HG03103 (cell line): ENCODE results near the gene ZNF677.
"Not testable (repeated sequence)": the region's sequence is repeated elsewhere in the genome, so short reads cannot be mapped to it uniquely, and the experiment has no call there.

Source experiments
- ATAC-seq: cut with Tn5 transposase; IDR thresholded peaks from one replicate; pipeline ENCODE4 v1.9.1; 2021; ENCODE audit warnings: low read depth; ENCODE audit not compliant: unreplicated experiment

The ZNF677 gene

DNA sequence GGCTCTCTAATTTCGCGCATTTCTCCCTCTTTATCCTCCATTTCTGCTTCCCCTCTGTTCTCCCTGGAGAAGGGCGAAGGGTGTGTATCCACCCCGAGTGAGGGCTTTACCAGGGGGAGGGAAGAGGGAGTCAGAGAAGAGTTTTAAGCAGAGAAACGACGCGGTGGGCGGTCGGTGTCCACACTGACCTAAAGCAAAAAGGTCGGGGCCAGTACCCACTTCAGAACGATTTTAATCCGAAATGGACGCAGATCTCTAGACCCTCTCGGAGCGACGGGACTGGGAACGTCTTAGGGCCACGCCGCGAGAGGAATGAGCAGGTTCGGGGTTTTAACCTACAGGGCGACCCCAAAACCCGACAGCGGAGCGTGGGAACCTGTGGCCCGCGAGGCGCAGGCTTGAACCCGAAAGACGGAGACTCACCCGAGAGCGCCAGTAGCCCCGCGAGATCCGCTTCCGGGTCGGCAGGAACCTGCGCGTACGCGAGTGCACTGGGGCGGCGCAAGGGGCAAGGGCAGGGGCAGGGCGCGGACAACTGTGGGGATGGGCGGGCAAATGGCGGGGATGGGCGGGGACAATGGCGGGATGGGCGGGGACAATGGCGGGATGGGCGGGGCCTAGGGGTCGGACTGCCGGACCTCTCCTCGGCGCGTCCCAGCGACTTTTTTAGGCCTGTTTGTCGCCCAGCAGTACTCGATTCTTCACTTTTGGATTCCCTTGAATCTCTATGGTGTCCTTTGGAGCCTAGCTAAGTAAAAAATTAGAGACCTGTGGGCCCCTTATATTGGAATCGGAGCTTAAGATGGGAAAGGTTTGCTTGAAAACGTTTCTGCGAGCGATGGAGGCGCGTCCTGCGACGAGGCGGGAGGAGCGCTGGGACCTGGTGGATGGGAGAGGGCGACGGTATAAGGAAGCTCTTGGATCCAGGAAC, at the start of gene ZNF677:
ZNF677 (minus strand) TSS at position 463 of the 931 bp plus-strand sequence. CDS start 3,323 bp downstream, outside the sequence.
- no peak for ATAC-seq

DNA sequence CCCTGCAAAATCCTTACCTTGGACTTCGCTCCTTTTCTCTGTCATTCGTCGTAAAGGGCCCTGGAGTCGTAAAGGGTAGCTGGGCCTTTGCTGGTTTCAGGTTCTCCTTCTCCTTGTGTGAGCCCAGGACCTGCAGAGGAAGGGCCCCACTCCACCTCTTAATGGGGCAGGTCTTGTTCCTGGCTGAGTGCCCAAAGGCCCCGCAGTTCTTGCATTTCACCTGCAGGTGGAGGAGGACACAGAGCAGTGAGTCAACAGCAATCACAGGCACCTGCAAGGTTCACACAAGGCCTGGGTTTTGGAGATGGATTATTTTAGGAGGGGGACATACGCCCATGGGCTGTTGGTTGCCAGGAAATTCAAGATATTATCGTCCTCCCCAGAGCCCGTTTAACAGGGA, 46.7 kb upstream of the ZNF677 start:
- not testable (repeated sequence) for ATAC-seq

- no peak for ATAC-seq
These were observed 40.2 kb upstream of the ZNF677 start for GRCh38 chr19:53294786-53295441.

DNA sequence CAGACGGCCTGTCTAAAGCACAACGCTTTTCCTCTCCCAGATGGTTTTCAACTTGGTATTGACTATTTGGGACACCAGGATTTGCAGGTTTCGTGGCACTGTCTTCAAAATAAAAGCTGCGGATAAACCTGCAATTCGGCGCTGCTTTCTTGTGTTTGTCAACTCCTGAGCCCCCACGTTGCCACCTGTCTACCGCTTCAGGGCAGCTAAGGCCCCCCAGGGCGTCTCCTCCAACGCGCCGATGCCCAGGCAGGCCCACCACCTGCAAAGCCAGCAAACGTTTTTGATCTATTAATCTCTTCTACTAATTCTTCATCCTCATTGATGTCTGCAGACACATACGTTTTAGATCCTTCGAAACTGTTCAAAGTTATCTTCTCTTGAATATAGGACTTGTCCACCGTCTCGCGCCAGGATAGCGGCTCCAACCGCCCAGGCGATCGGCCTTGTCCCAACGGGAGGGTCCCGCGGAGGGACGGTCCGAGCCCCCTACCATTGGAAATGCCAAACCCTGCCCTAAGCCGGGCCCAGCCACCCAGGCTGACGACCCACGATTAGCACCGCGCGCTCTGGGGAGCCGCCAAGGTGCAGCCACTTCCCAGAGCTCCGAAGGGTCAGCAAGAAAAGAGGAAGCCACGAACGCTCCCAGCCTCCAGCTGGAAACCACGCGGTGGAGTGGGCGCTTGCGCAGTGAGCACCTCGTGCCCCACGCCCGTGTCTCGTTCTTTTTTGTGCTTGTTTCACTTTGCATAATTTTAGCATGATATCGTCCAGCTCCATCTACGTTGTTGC, 36.3 kb upstream of the ZNF677 start:
- ATAC-seq, result no peak

GRCh38 chr19:53285087-53285486, 30.4 kb upstream of the ZNF677 start:
- ATAC-seq, result no peak

- ATAC-seq, result not testable (repeated sequence)
These were observed 27.3 kb upstream of the ZNF677 start for GRCh38 chr19:53281947-53282346.

DNA sequence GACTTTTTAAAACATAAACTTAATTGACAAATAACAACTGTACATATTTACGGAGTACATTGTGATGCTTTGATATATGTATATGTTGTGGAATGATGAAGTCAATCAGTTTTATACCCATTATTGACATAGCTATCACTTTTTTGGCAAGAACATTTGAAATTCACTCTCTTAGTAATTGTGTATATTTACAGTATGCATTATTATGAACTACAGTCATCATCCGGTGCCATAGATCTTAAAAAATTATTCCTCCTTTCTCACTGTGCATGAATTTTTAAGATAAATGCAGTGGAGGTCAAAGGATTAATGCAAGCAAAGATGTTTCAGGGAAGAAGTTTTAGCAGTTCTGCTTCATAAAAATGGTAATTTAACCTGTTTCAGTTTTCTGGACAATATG, 20.8 kb upstream of the ZNF677 start:
- no peak for ATAC-seq

DNA sequence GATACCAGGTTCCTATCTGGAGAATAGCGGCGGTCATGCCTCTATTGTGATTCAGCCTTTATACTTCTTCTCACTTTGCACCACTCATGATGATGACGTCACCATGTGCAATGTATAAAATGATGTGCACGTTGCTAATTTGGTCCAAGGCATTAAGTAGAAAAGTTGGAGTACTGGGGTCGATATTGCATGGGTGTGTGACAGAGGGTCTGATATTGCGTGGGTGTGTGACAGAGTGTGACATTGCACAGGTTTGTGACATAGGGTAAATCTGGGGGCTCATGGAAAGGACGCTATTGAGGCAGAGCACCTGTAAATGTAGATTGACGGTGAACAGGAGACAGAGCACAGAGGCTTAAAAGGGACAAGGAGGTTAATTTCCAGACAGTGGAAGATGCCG, 17.4 kb upstream of the ZNF677 start:
- no peak for ATAC-seq

DNA sequence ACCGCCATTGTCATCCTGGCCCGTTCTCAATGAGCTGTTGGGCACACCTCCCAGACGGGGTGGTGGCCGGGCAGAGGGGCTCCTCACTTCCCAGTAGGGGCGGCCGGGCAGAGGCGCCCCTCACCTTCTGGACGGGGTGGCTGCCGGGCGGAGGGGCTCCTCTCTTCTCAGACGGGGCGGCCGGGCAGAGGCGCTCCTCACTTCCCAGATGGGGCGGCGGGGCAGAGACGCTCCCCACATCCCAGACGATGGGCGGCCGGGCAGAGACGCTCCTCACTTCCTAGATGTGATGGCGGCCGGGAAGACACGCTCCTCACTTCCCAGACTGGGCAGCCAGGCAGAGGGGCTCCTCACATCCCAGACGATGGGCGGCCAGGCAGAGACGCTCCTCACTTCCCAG, 15.2 kb upstream of the ZNF677 start:
- ATAC-seq, result not testable (repeated sequence)

DNA sequence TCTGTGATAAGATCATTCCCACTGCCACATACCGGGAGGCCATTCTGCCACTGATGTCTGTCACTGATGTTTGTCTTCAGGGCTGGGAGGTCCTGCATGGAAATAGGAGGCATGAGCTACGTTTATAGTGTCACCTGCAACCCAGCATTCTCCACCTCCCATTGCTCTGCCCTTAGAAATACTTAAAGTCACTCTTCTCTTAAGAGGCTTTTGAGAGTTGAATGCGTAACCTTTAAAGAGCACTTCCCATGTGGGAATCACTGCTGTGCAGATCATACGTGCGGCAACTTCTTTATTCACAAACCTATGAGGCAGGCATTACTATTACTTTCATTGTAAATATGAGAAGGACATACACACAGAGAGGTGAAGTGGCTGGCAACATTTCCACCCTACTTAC, 12.9 kb upstream of the ZNF677 start, which contains the start of gene VN1R4:
VN1R4 (minus strand) TSS at position 101 of the 400 bp plus-strand sequence; CDS start at position 43, 58 bp downstream.
- ATAC-seq, result not testable (repeated sequence)

- ATAC-seq, result not testable (repeated sequence)
These were observed 3.2 kb upstream of the ZNF677 start, which contains the start of gene VN1R2 for GRCh38 chr19:53257715-53258342. Gene VN1R2 (plus strand): TSS chr19:53258292. CDS start chr19:53258376, 84 bp downstream.

DNA sequence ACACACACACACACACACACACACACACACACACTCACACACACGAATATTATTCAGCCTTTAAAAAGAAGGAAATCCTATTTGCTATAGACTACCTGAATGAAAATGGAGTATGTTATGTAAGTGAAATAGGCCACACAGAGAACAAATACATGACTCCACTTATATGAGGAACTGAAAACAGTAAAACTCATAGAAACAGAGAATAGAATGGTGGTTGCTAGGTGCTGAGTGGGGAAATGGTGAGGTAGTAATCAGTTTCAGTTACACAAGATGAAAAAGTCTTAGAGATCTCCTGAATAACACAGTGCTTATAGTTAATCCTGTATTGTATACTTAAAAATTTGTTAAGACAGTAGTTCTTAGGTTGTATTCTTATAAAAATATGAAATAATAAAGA, 8.2 kb downstream of the ZNF677 start:
- ATAC-seq, result no peak

GRCh38 chr19:53237114-53237777, 17.4 kb downstream of the ZNF677 start:
- ATAC-seq, result no peak

- ATAC-seq, result no peak
These were observed 30.1 kb downstream of the ZNF677 start for GRCh38 chr19:53224606-53225005.

DNA sequence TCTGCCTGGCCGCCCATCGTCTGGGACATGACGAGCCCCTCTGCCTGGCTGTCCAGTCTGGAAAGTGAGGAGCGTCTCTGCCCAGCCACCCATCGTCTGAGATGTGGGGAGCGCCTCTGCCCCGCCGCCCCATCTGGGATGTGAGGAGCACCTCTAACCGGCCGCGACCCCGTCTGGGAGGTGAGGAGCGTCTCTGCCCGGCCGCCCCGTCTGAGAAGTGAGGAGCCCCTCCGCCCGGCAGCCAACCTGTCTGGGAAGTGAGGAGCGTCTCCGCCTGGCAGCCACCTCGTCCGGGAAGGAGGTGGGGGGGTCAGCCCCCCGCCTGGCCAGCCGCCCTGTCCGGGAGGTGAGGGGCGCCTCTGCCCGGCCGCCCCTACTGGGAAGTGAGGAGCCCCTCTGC, 32.0 kb downstream of the ZNF677 start:
- not testable (repeated sequence) for ATAC-seq

- no peak for ATAC-seq
These were observed 41.9 kb downstream of the ZNF677 start for GRCh38 chr19:53212703-53213320.

GRCh38 chr19:53211554-53211953, 43.1 kb downstream of the ZNF677 start:
- ATAC-seq, result not testable (repeated sequence)

DNA sequence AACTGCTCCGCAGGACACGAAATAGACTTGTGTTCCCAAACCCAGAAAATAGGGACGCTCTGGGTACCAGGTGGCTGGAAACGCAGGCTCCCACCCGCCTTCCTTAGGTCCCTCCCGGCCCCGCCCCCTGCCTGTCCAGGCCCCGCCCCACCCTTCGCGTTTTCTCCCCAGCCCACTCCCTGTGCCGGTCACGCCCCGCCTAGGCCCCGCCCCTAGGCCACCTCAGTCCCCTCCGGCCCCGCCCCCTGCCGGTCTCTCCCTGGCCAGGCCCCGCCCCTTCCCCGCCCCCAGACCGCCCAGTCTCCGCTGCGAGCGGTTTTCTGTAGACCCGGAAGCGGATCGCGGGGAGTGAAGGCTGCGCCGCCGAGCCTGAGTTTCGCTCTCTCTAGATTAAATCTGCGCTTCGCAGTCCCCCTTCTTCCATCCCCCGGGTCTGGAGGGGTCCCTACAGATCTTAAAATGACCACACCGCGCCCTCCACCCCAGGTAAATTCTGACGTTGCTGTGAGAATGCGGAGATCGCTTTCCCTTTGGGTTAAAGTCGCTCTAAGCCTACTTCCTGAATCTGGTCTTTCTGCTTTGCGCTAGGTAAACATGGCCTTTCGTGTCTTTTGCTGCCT, 57.8 kb downstream of the ZNF677 start:
- no peak for ATAC-seq
